PC-9 (cell line): ENCODE data around the gene RPL5.

Experiments used
- EZH2 ChIP-seq: fragments of 200-600 bp; sonication (generic); IDR thresholded peaks from 2 replicates; pipeline ENCODE4 v1.8.0; 2017; ENCODE audit warnings: antibody characterized with exemption, low read depth
- TF ChIP-seq, protein P1 (sequence below): fragments of 200-600 bp; sonication (generic); conservative IDR thresholded peaks from 2 replicates; pipeline ENCODE4 v1.6.1; 2017; ENCODE audit warnings: mixed run types, antibody characterized with exemption, mild to moderate bottlenecking, moderate library complexity

GRCh38 chr1:92850019-92850418 is 18.2 kb downstream of the RPL5 start:
- TF ChIP-seq, protein P1, sequence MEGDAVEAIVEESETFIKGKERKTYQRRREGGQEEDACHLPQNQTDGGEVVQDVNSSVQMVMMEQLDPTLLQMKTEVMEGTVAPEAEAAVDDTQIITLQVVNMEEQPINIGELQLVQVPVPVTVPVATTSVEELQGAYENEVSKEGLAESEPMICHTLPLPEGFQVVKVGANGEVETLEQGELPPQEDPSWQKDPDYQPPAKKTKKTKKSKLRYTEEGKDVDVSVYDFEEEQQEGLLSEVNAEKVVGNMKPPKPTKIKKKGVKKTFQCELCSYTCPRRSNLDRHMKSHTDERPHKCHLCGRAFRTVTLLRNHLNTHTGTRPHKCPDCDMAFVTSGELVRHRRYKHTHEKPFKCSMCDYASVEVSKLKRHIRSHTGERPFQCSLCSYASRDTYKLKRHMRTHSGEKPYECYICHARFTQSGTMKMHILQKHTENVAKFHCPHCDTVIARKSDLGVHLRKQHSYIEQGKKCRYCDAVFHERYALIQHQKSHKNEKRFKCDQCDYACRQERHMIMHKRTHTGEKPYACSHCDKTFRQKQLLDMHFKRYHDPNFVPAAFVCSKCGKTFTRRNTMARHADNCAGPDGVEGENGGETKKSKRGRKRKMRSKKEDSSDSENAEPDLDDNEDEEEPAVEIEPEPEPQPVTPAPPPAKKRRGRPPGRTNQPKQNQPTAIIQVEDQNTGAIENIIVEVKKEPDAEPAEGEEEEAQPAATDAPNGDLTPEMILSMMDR: no peak
- no peak for TF ChIP-seq EZH2
